Measurements from ENCODE around the gene SCPEP1. TPM values are rescaled to one million over a fixed set of nuclear protein-coding genes. Genes with fewer than 3 reads are reported as not detected.

Gene SCPEP1
- total RNA-seq, 2 donors from 2014 or later = 13.7 to 22.9 TPM

- no peaks in the 10 kb centered on the region for H3K4me1 ChIP-seq
- no peaks in the 10 kb centered on the region for H3K27me3 ChIP-seq
- H3K27ac ChIP-seq = no peak overlapping the region
- no peak for TF ChIP-seq CTCF (IDR thresholded peaks at IDR 0.05)
- H3K9ac ChIP-seq (ENCODE audit: low read depth in 2 of 2, low read length in 2 of 2) = no peak overlapping the region
- H3K4me3 ChIP-seq = no peak overlapping the region
- DNase-seq = no peak
- no peaks in the 10 kb centered on the region for H3K36me3 ChIP-seq
- intact Hi-C loops (cut with DNase I) = no loop called here
- H3K9me3 ChIP-seq = no peaks in the 10 kb centered on the region
Observed at GRCh38 chr17:56995766-56996165, 17.8 kb downstream of the SCPEP1 start.

GRCh38 chr17:56997313-56997712 is 19.4 kb downstream of the SCPEP1 start:
- Histone ChIP-seq H3K27ac (no peak overlapping the region), H3K36me3 (no peaks in the 10 kb centered on the region), H3K4me3 (no peak overlapping the region), H3K9me3 (no peaks in the 10 kb centered on the region), H3K9ac (ENCODE audit: low read depth in 2 of 2, low read length in 2 of 2) (no peak overlapping the region), H3K4me1 (no peaks in the 10 kb centered on the region), H3K27me3 (no peaks in the 10 kb centered on the region)
- TF ChIP-seq CTCF (IDR thresholded peaks at IDR 0.05) = no peak
- DNase-seq = no peak
- intact Hi-C loops (cut with DNase I) = no loop called here

GRCh38 chr17:57001541-57001940 is 23.6 kb downstream of the SCPEP1 start:
- intact Hi-C loops (cut with DNase I) = no loop called here

GRCh38 chr17:57002904-57003303 is 25.0 kb downstream of the SCPEP1 start:
- Histone ChIP-seq H3K9me3 (no peaks in the 10 kb centered on the region), H3K4me3 (no peak overlapping the region), H3K27me3 (no peaks in the 10 kb centered on the region), H3K4me1 (no peaks in the 10 kb centered on the region), H3K9ac (ENCODE audit: low read depth in 2 of 2, low read length in 2 of 2) (no peak overlapping the region), H3K36me3 (no peaks in the 10 kb centered on the region), H3K27ac (no peak overlapping the region)
- no peak for DNase-seq
- no peak for TF ChIP-seq CTCF (IDR thresholded peaks at IDR 0.05)
- intact Hi-C loops (cut with DNase I) = no loop called here

More at GRCh38 chr17:57001541-57001940, 23.6 kb downstream of the SCPEP1 start:
- Histone ChIP-seq H3K4me3 (no peak overlapping the region), H3K4me1 (no peaks in the 10 kb centered on the region), H3K27me3 (no peaks in the 10 kb centered on the region), H3K9ac (ENCODE audit: low read depth in 2 of 2, low read length in 2 of 2) (no peak overlapping the region), H3K27ac (no peak overlapping the region), H3K36me3 (no peaks in the 10 kb centered on the region), H3K9me3 (no peaks in the 10 kb centered on the region)
- TF ChIP-seq CTCF (IDR thresholded peaks at IDR 0.05) = no peak
- no peak for DNase-seq

GRCh38 chr17:57004944-57005579 is 27.1 kb downstream of the SCPEP1 start:
- TF ChIP-seq CTCF (IDR thresholded peaks at IDR 0.05) = peak; percentile 45
- Histone ChIP-seq H3K4me1 (no peaks in the 10 kb centered on the region), H3K4me3 (no peak overlapping the region), H3K27ac (no peak overlapping the region), H3K27me3 (no peaks in the 10 kb centered on the region), H3K36me3 (no peaks in the 10 kb centered on the region), H3K9ac (ENCODE audit: low read depth in 2 of 2, low read length in 2 of 2) (no peak overlapping the region), H3K9me3 (no peaks in the 10 kb centered on the region)
- peak; percentile 37 for DNase-seq
- intact Hi-C loops (cut with DNase I) = loop anchor here (5.0 kb wide), 1 partner anchor 52 kb away; no protein-coding TSS in a partner anchor

Measured in colonic mucosa (tissue), 4 donors.